Esophagus mucosa (tissue), 1 donor: Measurements from ENCODE around the gene EFNA5. TPM values are rescaled to one million over a fixed set of nuclear protein-coding genes. Genes with fewer than 3 reads are reported as not detected.
"Not testable (repeated sequence)": the region's sequence is repeated elsewhere in the genome, so short reads cannot be mapped to it uniquely, and the experiment has no call there.

Experiments used
- ATAC-seq: fragments of 200-7000 bp; cut with Tn5 transposase; one replicate; pipeline ENCODE4 v1.9.1; 2020
- total RNA-seq: library from RNA; stranded (reverse); gene quantifications from one replicate; pipeline ENCODE4 v1.2.4, GENCODE V29; 2023
- donor health status: DM: yes; HTN: yes; CAD: no.

The EFNA5 gene
- total RNA-seq, 1 donor from 2014 or later, result 29.7 TPM

DNA sequence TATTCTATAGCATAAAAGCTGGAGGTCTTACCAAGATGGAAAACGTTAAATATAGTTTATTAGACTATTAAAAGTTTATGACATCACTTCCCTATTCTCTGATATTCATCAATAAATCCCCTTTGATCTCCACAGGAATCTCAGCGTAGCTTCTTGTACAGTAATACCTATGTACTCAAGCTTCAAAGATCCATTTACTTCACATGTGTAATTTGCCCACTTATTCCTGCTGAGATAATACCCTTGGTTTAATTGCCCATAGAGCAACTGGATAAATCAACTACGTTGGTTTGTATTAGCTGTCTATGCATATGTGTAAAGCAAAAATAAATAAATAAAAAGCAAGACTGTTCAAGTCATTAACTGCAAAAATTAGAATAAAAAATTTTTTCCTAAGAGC, 219.7 kb downstream of the EFNA5 start:
- ATAC-seq, result no peak

DNA sequence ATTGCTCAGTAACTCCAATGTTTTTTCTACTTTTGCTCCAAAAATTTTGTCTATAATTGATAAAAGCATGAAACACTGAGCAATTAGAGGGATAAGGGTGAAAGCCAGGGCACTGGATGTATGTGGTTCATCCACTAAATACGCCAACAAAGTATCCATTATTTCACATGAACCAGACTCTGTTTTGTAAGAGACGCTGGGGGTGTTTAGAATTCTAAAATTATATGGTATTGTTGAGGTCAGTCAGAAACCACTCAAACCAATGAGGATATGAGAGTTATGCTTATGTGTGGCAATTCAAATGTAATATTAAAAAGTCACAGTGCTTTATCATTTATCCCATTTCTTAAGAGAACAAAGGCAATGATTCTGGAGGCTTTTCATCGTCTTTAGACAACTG, 220.2 kb downstream of the EFNA5 start:
- ATAC-seq, result no peak

DNA sequence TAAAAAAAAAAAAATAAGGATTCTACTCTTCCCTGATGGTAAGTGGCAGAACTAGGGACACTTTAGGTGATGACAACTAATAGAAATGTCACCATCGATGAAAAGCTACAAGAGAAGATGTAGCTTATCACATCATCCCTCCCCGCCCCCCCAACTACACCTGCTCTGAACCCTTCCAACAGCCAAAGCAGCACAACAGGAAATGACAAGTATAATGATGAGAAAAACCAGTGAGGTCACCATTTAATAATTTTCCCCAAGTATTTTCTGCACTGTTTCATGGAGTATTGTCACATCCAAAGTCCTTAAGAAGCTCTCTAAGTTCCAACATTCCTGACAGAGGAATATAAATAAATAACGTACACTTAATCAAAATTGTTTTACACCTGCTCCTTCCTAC, 221.4 kb downstream of the EFNA5 start:
- no peak for ATAC-seq

DNA sequence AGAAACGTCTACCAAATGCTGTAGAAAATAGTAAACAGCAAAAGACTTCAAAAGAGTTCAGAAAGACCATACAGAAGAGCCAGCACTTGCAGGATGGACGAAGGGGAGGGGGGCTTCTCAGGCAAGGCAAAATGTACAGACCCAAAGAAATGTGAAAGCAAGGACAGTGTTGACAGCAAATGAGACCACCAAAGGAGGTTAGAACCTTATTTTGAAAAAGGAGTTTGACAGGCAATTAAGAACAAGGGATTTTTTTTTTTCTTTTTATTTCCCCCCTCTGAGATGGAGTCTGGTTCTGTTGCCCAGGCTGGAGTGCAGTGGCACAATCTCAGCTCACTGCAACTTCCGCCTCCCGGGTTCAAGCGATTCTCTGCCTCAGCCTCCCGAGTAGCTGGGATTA, 223.2 kb downstream of the EFNA5 start:
- no peak for ATAC-seq

DNA sequence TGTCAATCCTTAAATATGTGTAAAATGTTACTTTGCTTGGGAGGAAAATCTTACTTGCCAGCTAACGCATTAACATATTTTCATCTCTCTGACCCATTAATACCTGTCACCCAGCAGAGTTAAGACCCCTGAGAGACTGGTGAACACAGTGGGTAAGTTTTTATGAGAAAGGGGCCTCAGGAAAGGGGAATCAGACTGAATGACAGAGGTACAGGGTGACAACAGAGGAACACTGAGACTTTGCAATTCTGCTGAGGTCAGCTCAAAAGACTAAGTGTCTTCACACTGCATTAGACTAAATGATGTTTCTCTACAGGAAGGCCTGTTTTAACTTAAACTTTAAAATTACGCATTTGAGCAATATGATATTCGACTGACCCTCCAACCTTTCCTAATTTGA, 223.8 kb downstream of the EFNA5 start:
- ATAC-seq, result no peak

DNA sequence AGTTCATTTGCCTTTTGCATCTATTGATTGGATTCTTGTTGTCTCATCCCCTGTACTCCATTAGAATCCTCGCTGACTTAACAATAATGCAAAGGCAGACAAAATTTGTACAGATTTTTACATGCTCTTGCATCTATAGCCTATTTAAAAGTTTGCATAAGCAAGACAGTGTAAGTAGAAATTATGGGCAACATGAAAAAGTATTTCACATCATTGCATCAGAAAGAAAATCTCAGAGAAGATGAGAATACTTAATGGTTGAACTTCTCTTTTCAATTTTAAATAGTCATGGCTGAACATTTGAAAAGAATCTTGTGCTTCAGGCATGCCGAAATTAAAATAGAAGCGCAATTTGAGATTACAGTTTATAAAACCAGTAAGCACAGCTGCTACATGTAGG, 226.4 kb downstream of the EFNA5 start:
- ATAC-seq, result no peak

DNA sequence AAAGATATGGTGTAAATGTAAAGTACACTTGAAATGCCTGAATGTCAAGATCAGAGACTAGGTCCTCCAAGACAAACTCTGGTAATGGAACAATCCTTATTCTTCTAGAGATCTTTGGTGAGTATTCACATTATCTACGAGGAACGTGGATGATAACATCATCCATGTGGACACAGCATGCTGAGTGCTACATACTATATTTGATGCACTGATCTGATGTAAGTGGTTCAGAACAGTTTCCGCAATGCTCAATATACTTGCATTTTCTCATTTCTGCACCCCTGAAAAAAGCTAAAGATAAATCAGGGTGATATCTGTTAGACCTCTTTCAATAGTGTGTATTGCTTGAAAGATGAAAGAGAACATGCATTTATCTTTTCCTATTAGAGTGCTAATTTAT, 226.8 kb downstream of the EFNA5 start:
- ATAC-seq, result no peak

DNA sequence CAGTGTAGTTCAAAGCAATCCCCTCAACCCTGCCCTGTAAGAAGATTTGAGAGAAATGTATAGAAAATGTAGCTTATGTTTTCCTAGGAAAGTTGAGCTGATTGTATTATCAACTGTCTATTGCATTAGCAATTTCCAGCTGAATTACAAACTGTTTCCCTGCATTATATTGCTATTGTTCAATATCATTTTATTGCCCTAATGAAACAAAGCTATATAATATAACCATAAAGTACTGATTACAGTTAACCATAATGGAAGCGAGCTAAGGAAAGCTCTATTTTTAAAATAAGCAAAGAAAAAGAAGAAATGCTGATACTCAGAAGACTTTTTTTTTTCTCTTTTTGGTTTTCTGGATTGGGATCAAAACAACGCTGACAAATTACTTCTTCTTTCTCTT, 228.3 kb downstream of the EFNA5 start:
- no peak for ATAC-seq

DNA sequence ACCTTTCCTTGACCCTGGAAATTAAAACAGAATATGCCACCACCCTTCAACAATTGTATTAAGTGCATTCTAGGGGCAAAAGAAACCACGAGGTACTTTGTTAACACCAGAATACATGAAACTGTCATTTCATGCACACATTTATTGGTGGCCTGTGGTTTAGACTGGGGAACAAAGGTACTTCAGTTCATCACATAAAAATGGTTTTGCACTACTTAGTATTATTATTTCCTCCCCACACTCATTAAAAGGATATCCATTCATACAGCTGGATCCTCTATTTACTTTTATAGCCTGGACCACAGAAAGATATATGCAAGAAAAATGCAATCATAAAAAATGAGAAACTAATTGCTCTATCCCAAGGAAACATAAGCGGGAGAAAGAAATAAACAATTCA, 230.9 kb downstream of the EFNA5 start:
- no peak for ATAC-seq

DNA sequence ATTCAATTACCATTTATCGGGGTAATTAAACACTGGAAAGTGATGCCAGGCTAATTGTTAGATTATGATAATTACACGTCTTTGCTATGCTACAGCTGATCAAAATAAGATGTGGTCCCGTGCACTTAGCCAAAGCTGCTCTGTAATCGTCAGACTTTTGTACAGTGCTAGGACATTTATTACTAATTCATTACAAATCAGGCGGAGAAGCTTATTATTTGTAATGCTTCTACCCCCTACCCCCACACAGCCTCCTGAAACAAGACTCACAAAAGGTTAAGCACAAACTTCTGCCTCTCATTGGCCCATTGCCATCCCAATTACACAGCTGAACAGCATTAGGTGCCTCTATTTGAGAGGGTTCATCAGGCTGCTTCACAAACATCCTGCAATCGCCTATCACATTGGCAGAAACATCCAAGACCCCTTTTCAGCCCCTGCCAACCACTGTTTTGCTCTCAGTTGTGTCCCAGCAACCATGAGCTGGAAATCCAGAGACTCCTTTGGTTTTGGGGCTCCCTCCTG, 232.7 kb downstream of the EFNA5 start:
- ATAC-seq, result no peak

DNA sequence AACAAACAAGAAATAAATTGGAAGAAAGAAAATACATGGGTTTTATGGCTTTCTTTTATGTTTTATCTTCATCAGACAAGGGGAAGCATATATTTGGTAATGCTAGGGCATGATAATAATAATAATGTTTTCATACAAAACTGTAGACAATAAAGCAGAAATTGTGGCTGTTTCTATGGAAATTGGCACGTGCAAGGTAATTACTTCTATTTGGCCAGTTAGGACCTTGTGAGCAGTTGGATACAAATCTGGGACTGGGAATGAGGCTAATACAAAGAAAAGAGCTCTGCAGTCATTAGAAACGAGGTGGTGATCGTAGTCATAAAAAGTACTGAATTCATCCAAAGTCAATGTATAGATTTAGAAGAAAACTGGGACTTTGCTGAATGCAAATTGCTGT, 233.6 kb downstream of the EFNA5 start:
- no peak for ATAC-seq

DNA sequence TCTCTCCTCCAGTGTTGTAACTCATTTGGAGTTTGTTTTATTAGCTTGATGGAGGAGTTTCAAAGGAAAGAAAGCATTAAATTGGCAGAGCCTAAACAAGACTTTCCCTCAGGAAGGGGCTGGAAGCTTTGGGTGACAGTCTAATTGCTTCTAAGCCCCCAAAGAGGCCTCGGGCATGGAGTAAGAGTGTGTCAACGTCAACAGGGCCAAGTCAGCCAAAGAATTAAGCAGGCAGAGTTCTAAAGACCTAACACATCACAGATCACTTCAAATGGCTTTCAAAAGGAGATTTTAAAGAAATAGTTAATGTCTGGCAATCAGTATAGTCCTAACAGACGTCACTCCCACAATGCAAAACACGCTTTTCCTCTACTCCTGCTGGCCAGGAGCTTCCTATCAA, 234.5 kb downstream of the EFNA5 start:
- no peak for ATAC-seq

DNA sequence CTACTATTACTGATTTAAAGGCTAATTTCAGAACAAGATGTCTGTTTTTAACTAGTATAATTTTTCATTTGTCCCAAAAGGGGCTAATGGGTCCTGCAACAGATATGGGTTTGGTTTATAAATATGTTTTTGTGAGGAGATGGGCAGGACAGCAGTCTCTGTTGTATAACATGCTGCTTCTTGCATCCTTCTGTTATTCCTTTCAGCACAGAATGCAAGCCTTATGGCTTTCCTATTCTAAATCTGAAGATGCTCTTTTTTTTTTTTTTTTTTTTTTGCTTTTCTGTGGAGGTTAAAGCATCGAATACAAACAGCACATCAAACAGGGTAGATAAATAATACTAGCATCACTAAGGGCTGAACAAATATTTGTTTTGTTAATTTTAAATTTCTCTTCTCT, 235.7 kb downstream of the EFNA5 start:
- ATAC-seq, result no peak

DNA sequence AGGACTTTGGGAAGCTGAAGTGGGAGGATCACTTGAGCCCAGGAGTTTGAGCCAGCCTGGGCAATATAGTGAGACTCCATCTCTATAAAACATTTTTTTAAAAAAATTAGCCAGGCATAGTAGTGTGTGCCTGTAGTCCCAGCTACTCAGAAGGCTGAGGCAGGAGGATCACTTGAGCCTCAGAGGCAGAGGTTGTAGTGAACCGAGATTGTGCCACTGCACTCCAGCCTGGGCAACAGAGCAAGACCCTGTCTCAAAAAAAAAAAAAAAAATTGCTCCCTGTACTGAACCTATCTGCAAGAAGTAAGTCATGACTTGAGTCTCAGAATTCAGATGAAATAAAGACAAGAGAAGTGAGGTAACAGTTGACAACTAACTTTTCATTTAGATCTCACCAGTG, 237.1 kb downstream of the EFNA5 start:
- ATAC-seq, result not testable (repeated sequence)

DNA sequence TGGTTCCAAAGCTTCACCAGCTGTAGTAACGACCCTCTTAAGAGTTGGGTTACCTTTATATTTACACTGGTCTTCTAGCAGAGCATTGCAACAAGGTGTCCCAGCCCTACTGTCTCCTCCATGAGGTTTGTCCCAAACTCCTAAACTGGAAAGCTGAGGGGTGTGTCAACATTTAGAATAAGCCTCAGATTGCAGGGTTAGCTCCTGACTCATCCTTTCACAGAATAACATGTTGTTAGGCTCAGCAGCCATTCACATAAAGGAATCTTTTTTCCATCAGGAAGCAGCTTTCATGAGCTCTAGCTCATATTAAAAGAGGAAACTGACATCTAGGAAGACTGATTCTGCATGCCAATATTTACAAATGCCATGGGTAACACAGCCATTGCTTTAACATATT, 238.7 kb downstream of the EFNA5 start:
- peak; percentile 81 for ATAC-seq

DNA sequence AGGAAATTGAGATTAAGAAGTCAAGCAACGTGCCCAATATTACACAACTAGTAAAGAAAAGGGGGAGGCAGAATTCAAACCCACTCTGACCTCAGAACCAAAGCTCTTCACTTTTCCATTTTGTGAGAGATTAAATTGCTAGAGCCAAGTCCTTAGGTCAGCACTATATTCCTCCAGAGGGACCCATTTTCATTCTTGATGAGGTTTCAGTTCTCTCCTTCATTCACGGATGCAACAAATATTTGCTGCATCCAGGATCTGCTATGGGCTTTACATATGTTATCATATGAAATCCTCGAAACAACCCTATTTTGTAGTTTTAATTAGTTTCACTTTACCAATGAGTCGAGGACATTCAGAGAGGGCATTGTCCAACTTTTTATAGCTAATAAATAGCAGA, 239.2 kb downstream of the EFNA5 start:
- no peak for ATAC-seq

DNA sequence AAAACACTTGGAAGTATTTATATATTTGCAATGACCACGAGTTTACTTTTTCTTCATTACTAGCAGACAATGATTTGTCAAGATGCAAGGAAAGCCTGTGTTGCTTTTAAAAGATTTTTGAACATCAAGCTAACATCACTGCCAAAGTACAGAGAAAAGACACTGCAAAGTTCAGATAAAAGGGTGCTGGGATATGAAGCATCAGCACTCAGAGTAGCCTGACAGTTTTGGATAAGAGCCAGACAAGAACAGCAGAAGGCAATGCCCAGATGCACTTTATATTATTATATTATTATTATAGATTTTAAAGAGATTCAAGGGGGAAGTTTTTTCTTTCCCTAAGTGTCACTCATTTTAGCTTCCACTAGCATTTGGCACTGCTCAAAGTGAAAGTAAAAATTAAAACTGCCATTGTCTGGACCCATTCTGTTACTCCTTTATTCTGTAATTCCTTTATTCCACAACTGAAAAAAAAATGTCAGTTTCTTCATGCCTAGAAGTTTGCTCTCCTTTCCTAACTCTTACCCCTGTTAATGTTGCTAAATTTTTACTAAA, 240.6 kb downstream of the EFNA5 start:
- ATAC-seq, result no peak

DNA sequence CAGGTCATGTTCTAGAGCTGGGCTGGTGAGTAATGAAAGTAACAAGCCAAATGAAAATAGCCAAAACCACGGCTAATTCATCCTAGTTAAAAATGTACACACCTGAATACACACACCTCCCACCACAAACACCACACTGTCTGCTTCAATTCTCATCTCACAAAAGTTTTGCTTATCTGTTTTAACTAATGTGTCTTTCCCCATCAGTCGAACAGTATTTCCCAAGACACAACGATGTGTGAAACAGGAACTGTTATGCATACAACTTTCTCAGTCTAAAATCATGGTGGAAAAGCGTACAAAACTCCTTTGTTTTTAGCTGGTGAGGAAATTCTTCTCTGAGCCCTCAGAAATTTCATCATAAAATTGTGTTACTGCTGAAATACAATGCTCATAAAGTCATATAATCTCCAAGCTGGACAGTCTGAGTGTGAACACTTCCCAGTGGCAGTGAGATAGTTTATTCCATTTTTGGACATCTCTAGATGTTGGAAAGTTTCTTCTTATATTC, 242.4 kb downstream of the EFNA5 start:
- no peak for ATAC-seq

DNA sequence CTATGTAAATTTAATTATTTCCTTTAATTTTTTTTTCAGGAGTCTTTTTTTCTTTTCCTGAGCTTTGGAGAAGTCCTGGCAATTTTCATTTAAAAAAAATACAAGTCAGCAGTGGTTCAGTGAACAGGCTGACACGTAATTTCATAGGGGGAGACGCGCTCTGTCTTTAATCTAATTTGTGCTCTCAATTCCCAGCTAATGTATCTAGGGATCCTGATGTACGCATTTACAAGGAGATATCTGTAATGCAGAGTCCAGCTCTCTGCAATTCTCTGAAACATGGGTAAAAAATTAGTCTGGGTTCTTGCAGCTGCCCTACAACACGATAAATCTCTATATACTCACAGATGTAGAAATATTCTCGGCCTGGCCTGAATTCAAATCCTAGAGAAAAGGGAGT, 243.9 kb downstream of the EFNA5 start:
- ATAC-seq, result no peak

DNA sequence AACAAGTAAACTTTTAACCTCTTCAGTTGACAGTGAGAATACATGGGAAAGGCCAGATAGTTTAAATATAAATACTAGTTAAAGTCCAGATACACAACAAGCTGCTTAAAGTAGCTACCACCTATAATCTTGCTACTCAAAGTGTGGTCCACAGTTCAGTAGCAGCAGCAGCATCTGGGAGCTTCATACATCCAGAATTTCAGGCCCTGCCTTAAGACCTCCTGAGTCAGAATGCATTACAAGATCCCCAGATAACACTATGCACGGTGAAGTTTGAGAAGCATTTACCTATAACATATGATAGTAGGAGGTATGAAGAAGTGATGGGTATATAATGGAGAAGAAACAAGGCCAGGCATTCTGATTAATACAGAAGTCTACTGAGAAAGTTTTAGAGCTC, 244.5 kb downstream of the EFNA5 start:
- ATAC-seq, result no peak

DNA sequence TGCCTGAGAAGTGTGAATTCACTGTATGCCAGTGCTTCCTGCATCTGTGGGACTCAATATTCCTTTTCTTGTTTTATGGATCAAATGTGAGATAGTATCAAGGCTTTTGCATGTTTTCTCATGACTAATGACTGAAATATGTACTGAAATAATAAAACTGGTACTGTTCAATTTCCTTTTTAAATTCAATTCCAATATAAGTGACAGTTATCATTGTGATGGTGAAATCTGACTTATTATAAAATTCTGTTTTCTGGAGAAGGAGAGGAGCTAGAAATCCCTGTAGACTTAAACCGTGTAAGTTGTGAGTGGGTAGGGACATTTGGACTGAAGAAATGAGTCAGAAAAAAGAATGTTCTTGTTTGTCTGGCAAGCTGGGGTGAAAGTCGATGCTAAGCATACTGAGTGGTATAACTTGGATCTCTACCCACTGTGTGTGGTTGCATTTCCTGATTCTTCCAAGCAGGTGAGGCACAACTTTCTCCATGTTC, 245.2 kb downstream of the EFNA5 start:
- peak; percentile 50 for ATAC-seq

DNA sequence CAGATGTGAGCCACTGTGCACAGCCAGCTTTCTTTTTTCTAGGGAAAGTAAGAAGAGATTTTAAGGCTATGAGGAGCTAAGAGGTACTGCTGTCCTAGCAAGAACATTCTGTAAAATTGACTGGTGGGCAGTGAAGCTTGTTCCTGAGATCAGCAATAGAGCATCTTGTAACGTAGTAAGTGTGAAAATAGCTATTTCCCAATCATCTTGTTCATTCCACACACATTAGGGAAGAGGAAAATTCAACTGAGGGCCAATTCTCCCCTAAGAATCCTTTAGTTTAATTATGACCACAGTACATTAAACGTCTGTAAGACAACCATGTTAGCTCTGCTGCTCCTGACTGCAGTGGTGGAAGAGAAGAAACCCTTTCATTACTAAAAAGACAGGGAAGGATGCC, 246.2 kb downstream of the EFNA5 start:
- ATAC-seq, result no peak

DNA sequence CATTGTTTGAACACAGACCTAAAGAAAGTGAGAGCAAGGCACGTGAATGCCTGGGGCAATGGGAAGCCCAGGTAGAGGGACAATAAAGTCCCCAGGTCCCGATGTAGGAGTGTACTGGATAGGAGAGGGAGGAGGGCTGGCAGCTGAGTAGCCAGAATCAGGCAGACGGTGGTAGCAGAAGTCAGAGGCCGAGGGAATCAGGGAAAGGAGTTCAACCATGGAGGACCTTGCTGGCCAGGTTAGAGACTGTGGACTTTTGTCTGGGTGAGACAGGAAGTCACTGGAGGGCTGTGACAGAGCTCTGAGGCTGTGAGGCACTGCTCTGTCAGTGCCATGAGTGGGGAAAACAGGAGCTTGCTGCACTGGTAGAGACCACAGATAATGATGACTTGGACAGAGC, 248.2 kb downstream of the EFNA5 start:
- ATAC-seq, result no peak

DNA sequence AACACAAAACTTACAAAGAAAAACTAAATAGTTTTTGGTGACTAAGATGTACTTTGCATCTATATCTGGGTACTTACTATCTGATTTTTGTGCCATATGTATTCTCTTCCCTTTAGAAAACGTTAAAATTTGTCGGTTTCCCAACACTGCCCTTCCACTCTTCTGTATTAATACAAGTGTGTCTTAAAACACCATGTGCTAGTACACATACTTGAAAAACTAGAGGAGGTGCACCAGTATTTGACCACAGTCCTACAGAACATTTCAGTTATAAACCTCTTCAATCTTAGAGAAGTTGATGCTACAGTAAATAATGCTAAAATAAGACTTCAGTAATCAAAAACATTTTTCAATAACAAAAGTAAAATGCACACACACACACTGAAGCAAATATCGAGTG, 251.2 kb downstream of the EFNA5 start:
- ATAC-seq, result no peak

DNA sequence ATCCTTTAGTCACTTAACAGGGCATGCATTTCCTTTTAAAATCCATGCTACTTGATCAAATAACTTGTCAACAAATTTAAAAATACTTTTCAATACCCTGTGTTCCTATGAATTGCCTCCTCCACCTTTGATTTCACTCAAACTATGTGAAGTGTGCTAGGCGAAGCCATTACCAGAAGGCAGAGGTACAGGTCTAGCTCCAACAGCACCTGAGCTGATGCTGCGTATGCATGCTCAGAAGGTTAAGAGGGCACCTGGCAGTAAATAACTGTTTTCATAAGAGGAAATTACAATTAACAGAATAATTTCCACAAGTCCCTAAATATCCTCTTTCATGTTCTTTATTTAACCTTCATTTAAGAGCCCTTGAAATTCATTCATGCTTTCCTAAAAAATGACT, 251.8 kb downstream of the EFNA5 start:
- ATAC-seq, result no peak
